NT2/D1 (cell line): ENCODE measurements around the gene KCNJ15.

Experiments used
- SUZ12 ChIP-seq: IDR thresholded peaks from 2 replicates; pipeline ENCODE4 v1.6.1; 2011; ENCODE audit not compliant: insufficient read length, insufficient read depth; ENCODE audit errors: extremely low read depth
- YY1 ChIP-seq: IDR thresholded peaks from 2 replicates; pipeline ENCODE4 v1.6.1; 2011; ENCODE audit not compliant: insufficient read length, insufficient read depth
- ZNF274 ChIP-seq: IDR thresholded peaks from 2 replicates; pipeline ENCODE4 v1.6.1; 2011; ENCODE audit warnings: mild to moderate bottlenecking, low read depth, low read length

GRCh38 chr21:38247738-38248510 is 8.9 kb upstream of the KCNJ15 start:
- TF ChIP-seq ZNF274: no peak
- TF ChIP-seq YY1: no peak
- no peak for TF ChIP-seq SUZ12
